Measurements from ENCODE around the gene DQX1.

Gene DQX1

DNA sequence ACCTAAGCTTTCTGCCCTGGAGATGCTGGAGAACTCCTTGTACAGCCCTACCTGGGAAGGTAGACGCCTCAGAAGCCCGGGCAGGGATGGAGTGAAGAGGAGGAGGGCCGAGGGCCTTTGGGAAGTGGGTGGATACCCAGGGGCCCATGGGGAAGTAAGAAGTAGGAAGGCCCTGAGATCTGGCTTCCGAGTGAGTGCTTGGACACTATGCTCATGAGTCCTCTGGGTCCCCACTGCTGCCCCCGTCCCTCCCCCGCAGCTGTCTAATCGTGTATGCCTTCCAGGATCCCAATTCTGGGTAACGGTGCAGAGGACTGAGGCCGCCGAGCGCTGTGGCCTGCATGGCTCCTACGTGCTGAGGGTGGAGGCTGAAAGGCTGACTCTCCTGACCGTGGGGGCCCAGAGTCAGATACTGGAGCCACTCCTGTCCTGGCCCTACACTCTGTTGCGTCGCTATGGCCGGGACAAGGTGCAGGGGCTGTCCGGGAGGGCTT lies 29.6 kb upstream of the DQX1 start:
- in situ Hi-C loops (cut with MboI; ENCODE audit: low sequenced_read_pairs), result no loop called here

GRCh38 chr2:74554820-74555531 lies 28.9 kb upstream of the DQX1 start:
- in situ Hi-C loops (cut with MboI; ENCODE audit: low sequenced_read_pairs), result no loop called here

- in situ Hi-C loops (cut with MboI; ENCODE audit: low sequenced_read_pairs), result no loop called here
Measured at GRCh38 chr2:74553892-74554819, 28.1 kb upstream of the DQX1 start, which contains the start of the genes DOK1 and LOXL3. Gene DOK1 (plus strand): TSS chr2:74554720. CDS start chr2:74554755, 35 bp downstream. Gene LOXL3 (minus strand): TSS chr2:74553942. CDS start chr2:74552634, 1,308 bp downstream.

DNA sequence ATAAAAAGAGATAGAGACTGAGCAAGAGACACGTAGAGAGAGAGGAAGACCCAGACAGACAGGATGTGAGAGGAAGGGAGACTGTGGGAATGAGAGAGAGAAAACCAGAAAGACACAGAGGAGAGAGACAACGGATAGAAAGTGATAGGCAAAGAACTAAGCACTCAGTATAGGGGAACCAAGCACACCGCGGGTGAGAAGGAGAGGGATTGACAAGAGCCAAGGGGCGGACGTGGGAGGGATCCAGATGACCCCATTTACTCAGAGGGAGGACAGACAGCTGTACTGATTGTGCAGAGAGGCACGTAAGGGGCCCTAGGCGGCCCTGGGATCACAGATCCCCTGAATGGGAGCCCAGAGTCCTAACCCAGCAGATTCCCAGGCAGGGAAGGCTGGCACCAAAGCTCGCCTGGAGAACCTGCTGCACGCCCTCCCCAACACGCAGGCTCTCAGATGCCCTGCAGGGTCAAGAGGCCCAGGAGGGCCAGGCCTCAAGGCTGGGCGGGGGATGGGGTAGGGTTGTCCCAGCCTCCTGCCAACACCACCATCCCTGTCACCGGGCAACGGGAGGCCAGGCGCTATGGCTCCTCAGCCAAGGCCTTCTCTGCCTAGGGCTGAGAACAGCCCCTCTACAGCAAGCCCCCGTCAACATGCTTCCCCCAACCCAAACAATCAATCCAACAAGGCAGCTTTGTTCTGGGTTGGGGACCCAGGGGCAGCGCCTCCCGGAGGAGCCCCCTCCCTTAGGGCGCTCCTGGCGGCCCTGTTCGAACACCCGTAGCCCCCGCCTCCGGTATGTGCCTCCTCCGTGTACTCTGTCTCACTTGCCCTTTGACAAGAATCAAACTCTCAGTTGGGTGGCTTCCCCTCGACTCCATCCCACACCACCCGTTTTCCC lies 27.1 kb upstream of the DQX1 start:
- in situ Hi-C loops (cut with MboI; ENCODE audit: low sequenced_read_pairs), result no loop called here

- in situ Hi-C loops (cut with MboI; ENCODE audit: low sequenced_read_pairs), result no loop called here
Measured at GRCh38 chr2:74551942-74552913, 26.2 kb upstream of the DQX1 start.

- in situ Hi-C loops (cut with MboI; ENCODE audit: low sequenced_read_pairs), result no loop called here
Measured at GRCh38 chr2:74551530-74551929, 25.5 kb upstream of the DQX1 start.

DNA sequence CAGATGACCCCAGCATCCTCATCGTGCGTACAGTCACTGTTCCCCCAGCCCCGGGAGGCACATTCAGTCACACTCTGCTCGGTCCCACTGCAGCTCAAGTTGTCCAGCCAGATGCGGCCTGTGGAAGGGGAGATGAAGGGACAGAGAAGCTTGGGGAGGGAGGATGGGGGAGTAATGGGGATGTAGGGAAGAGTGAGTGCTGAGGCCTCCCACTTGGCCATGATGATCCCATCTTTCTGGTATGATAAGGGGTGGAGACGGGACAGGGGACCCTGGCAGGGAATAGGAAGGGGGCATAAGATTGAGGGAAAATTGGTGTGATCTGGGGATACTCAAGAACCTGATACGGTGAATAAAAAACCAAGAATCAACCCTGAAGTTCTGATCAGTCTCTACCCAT lies 24.2 kb upstream of the DQX1 start:
- in situ Hi-C loops (cut with MboI; ENCODE audit: low sequenced_read_pairs), result no loop called here

DNA sequence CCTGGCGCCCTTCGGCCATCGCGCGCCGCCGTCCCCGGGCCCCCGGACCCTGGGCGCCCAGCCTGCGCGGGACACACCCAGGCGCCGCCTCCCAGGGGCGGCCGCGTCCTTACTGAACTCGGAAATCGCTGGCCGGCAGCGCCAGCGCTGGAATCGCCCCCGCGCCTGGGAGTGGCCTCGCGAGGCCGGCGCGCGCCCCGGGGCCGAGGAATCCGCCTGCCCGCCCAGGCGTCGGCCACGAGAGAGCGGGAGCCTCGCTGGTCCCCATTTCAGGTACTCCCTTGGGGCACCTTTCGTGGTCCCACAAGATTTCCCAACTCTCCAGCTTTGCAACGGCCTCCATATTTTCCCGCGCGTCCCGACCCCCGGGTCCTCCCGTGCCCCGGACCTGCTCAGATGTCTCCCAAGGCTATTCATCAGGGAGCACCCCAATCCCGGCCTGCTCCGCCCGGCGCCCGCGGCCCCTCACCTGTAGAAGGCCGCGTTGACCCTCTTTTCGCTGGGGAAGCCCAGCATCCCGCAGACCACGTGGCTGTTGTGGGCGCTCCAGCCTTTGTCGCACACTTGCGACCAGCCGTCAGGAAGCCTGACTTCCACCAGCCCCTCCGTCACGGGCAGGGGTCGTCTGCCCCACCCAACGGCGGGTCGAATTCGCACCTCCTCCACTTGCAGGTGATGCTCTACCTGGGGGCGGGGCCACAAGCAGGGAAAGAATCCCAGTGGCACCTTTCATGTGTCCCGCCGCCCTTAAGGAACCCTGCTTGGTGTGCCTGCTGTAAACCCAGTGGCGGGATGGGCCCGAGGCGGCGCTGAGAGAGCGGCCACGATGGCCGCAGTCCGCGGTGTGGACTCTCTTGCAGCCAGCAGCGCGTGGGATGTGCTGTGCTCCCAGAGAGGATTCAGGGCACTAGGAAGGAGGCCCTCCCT lies 23.1 kb upstream of the DQX1 start:
- in situ Hi-C loops (cut with MboI; ENCODE audit: low sequenced_read_pairs), result no loop called here

GRCh38 chr2:74548285-74548899 lies 22.4 kb upstream of the DQX1 start:
- in situ Hi-C loops (cut with MboI; ENCODE audit: low sequenced_read_pairs), result no loop called here

GRCh38 chr2:74546004-74546403 lies 20.0 kb upstream of the DQX1 start:
- in situ Hi-C loops (cut with MboI; ENCODE audit: low sequenced_read_pairs), result no loop called here

- in situ Hi-C loops (cut with MboI; ENCODE audit: low sequenced_read_pairs), result no loop called here
Measured at GRCh38 chr2:74544634-74545033, 18.6 kb upstream of the DQX1 start.

DNA sequence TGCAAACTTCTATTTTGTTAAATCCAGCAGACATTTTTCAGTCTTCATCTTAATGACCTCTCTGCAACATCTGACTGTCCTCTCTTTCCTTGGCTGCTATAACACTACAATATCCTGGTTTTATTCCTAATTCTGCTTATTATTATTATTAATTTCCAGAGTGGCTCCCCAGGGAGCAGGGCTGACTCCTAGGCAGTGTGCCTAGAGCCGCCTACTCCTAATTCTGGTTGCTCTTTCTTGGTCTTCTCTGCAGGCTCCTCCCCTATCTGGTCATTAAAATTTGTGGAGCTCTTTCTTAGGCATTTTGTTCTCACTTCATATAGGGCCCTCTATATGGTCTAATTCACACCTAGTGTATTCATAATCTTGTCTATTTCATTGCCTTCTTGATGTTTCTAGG lies 16.9 kb upstream of the DQX1 start:
- in situ Hi-C loops (cut with MboI; ENCODE audit: low sequenced_read_pairs), result no loop called here

- in situ Hi-C loops (cut with MboI; ENCODE audit: low sequenced_read_pairs), result no loop called here
Measured at GRCh38 chr2:74540291-74540690, 14.3 kb upstream of the DQX1 start.

- in situ Hi-C loops (cut with MboI; ENCODE audit: low sequenced_read_pairs), result loop anchor here (10.0 kb wide), 1 partner anchor 46 kb away; no protein-coding TSS in a partner anchor
Measured at GRCh38 chr2:74538881-74539339, 12.9 kb upstream of the DQX1 start.

GRCh38 chr2:74537140-74537539 lies 11.1 kb upstream of the DQX1 start:
- in situ Hi-C loops (cut with MboI; ENCODE audit: low sequenced_read_pairs), result loop anchor here (10.0 kb wide), 1 partner anchor 48 kb away; no protein-coding TSS in a partner anchor

DNA sequence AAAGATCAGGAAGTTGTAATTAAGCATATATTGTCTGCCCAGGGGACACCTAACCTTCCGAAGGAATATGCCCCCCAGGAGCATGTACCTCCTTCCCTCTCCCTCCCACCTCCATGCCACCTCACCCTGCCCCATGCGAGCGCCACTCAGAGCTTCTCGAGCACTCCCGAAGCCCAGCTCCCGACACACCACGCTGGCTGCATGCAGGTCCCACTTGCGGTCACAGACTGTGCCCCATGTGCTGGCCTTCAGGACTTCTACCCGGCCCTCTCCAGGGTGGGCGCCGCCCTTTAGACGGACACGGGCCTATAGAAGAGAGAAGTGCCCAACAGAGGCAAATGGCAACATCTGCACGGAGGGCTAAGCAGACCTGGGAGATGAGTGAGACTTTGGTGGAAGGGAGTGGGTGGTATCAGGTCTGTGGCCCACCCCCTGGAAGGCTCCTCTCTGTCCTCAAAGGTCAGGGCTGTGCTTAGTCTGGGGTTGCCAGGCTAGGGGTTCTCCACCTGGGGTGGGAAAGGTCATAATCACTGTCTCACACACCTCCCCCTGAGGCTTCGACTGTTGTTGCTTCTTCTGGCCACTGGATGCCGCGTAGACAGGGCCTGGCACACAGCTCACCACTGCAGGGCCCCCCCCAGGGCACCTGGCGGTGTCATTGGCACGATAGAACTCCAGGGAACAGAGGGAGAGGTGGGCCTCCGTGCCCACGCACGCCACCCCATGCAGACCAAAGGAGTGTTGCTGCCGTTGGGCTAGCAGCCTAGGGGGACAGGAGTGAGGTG lies 10.3 kb upstream of the DQX1 start:
- in situ Hi-C loops (cut with MboI; ENCODE audit: low sequenced_read_pairs), result loop anchor here (10.0 kb wide), 1 partner anchor 48 kb away; no protein-coding TSS in a partner anchor

DNA sequence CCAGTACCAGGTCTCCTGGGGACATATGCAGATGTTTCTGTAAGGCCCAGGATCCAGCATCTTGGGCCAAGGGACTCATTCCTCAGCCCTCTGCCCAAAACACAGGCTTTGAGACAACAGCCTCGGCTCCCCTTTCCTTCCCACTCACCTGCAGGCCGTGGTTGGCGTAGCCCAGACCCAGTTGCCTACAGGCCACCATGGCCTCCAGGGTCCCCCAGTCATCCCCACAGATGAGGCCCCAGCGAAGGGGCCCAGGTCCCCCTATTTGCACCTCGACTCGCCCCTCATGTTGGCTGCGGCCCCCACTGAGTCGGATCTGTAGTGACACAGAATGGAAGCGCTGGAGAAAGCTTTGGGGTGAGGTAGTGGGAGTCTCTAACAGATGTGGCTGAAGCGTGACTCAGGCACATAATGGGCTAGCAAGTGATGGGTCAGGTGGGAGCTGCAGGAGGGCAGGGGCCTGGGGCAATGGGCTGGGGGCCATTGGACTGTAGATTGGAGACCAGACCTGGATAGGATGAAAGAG lies 9.5 kb upstream of the DQX1 start:
- in situ Hi-C loops (cut with MboI; ENCODE audit: low sequenced_read_pairs), result loop anchor here (10.0 kb wide), 1 partner anchor 49 kb away; no protein-coding TSS in a partner anchor
